Ishikawa (cell line): Measurements from ENCODE around the gene SINHCAF.

Experiments
- CREB1 ChIP-seq: IDR thresholded peaks from 2 replicates; pipeline ENCODE4 v1.6.1; 2012; ENCODE audit warnings: low read depth
- EGR1 ChIP-seq: IDR thresholded peaks from 2 replicates; pipeline ENCODE4 v1.6.1; 2012
- EP300 ChIP-seq: IDR thresholded peaks from 2 replicates; pipeline ENCODE4 v1.6.1; 2012; ENCODE audit warnings: borderline replicate concordance
- MAX ChIP-seq: IDR thresholded peaks from 2 replicates; pipeline ENCODE4 v1.6.1; 2012
- NFIC ChIP-seq: IDR thresholded peaks from 2 replicates; pipeline ENCODE4 v1.6.1; 2012
- RAD21 ChIP-seq: IDR thresholded peaks from 2 replicates; pipeline ENCODE4 v1.6.1; 2012; ENCODE audit warnings: low read depth
- TAF1 ChIP-seq: IDR thresholded peaks from 2 replicates; pipeline ENCODE4 v1.6.1; 2012; ENCODE audit warnings: low read depth, mild to moderate bottlenecking
- TCF12 ChIP-seq: IDR thresholded peaks from 2 replicates; pipeline ENCODE4 v1.6.1; 2012; ENCODE audit warnings: low read depth
- YY1 ChIP-seq: IDR thresholded peaks from 2 replicates; pipeline ENCODE4 v1.6.1; 2012; ENCODE audit warnings: low read depth
- ZBTB7A ChIP-seq: IDR thresholded peaks from 2 replicates; pipeline ENCODE4 v1.6.1; 2012; ENCODE audit warnings: low read depth
- TF ChIP-seq, protein P1 (sequence below): IDR thresholded peaks from 2 replicates; pipeline ENCODE4 v1.6.1; 2012; ENCODE audit warnings: low read depth, mild to moderate bottlenecking
- TF ChIP-seq, protein P2 (sequence below): IDR thresholded peaks from 2 replicates; pipeline ENCODE4 v1.6.1; 2012

GRCh38 chr12:31362115-31362758 is 36.3 kb upstream of the SINHCAF start:
- TF ChIP-seq YY1 (peak; percentile 29; the same call in 1 of the 2 replicates), ZBTB7A (0 out of 2 replicates have a peak, but pooled peaks have one; percentile 25), MAX (peak; percentile 21; the same call in 1 of the 2 replicates), CREB1 (no peak), EGR1 (no peak), EP300 (no peak), TCF12 (no peak), RAD21 (peak; percentile 1; the same call in 1 of the 2 replicates), TAF1 (no peak), NFIC (peak; percentile 41; the same call in 1 of the 2 replicates)
- TF ChIP-seq, protein P1, sequence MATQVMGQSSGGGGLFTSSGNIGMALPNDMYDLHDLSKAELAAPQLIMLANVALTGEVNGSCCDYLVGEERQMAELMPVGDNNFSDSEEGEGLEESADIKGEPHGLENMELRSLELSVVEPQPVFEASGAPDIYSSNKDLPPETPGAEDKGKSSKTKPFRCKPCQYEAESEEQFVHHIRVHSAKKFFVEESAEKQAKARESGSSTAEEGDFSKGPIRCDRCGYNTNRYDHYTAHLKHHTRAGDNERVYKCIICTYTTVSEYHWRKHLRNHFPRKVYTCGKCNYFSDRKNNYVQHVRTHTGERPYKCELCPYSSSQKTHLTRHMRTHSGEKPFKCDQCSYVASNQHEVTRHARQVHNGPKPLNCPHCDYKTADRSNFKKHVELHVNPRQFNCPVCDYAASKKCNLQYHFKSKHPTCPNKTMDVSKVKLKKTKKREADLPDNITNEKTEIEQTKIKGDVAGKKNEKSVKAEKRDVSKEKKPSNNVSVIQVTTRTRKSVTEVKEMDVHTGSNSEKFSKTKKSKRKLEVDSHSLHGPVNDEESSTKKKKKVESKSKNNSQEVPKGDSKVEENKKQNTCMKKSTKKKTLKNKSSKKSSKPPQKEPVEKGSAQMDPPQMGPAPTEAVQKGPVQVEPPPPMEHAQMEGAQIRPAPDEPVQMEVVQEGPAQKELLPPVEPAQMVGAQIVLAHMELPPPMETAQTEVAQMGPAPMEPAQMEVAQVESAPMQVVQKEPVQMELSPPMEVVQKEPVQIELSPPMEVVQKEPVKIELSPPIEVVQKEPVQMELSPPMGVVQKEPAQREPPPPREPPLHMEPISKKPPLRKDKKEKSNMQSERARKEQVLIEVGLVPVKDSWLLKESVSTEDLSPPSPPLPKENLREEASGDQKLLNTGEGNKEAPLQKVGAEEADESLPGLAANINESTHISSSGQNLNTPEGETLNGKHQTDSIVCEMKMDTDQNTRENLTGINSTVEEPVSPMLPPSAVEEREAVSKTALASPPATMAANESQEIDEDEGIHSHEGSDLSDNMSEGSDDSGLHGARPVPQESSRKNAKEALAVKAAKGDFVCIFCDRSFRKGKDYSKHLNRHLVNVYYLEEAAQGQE = no peak
- TF ChIP-seq, protein P2, sequence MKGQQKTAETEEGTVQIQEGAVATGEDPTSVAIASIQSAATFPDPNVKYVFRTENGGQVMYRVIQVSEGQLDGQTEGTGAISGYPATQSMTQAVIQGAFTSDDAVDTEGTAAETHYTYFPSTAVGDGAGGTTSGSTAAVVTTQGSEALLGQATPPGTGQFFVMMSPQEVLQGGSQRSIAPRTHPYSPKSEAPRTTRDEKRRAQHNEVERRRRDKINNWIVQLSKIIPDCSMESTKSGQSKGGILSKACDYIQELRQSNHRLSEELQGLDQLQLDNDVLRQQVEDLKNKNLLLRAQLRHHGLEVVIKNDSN = no peak
